Muscle of back (tissue), 13 donors: ENCODE results near the gene SYT11. TPM values are rescaled to one million over a fixed set of nuclear protein-coding genes. Genes with fewer than 3 reads are reported as not detected.
"Not testable (repeated sequence)": the region's sequence is repeated elsewhere in the genome, so short reads cannot be mapped to it uniquely, and the experiment has no call there.

Experiments
- DNase-seq, 3 donors: peaks; one replicate each; pipeline versions ENCODE4 v3.0.0 to v3.0.0-alpha.2; 2013
- long read RNA-seq, 9 donors: transcript quantifications; one replicate each; lab custom pipeline, GENCODE V29; 2026
- polyA plus RNA-seq, 10 donors: library from polyadenylated mRNA; unstranded; fragments of 120-200 nt; gene quantifications; one replicate each; pipeline ENCODE4 v1.2.1, GENCODE V29; 2013; ENCODE audit not compliant: insufficient read length in 10 of 10

Gene SYT11
- polyA plus RNA-seq: 10 to 100 TPM; 13.1 to 19.8 (median 16.1) TPM
- long read RNA-seq, donor 1, full-length matches to known transcripts: 2 of 2 reads
- long read RNA-seq, donor 1, partial matches to known transcripts: 0 of 2 reads
- long read RNA-seq, donor 1, other reads (novel, unspliced or antisense): 0 of 2 reads
- long read RNA-seq, donor 2, full-length matches to known transcripts: 1 of 1 reads
- long read RNA-seq, donor 2, partial matches to known transcripts: 0 of 1 reads
- long read RNA-seq, donor 2, other reads (novel, unspliced or antisense): 0 of 1 reads
- long read RNA-seq, donor 3: 0 reads
- long read RNA-seq, donor 4, full-length matches to known transcripts: 1 of 1 reads
- long read RNA-seq, donor 4, partial matches to known transcripts: 0 of 1 reads
- long read RNA-seq, donor 4, other reads (novel, unspliced or antisense): 0 of 1 reads
- long read RNA-seq, donor 5: 0 reads
- long read RNA-seq, donor 6, full-length matches to known transcripts: 1 of 1 reads
- long read RNA-seq, donor 6, partial matches to known transcripts: 0 of 1 reads
- long read RNA-seq, donor 6, other reads (novel, unspliced or antisense): 0 of 1 reads
- long read RNA-seq, donor 7: 0 reads
- long read RNA-seq, donor 8, full-length matches to known transcripts: 1 of 1 reads
- long read RNA-seq, donor 8, partial matches to known transcripts: 0 of 1 reads
- long read RNA-seq, donor 8, other reads (novel, unspliced or antisense): 0 of 1 reads
- long read RNA-seq, donor 9, full-length matches to known transcripts: 1 of 1 reads
- long read RNA-seq, donor 9, partial matches to known transcripts: 0 of 1 reads
- long read RNA-seq, donor 9, other reads (novel, unspliced or antisense): 0 of 1 reads

GRCh38 chr1:155859234-155859829 lies at the start of gene SYT11:
Gene SYT11, plus strand, starts transcription at chr1:155859567. Its CDS starts 195 bp downstream, at chr1:155859762.
- DNase-seq: peak; percentile 98

GRCh38 chr1:155812878-155813277 lies 46.5 kb upstream of the SYT11 start:
- no peak for DNase-seq

- DNase-seq: no peak
These were observed 45.7 kb upstream of the SYT11 start for GRCh38 chr1:155813672-155814071.

- DNase-seq: no peak
These were observed 43.0 kb upstream of the SYT11 start for GRCh38 chr1:155816351-155816750.

GRCh38 chr1:155827450-155827849 lies 31.9 kb upstream of the SYT11 start:
- no peak for DNase-seq

- no peak for DNase-seq
These were observed 27.9 kb upstream of the SYT11 start for GRCh38 chr1:155831279-155831976.

- no peak for DNase-seq
These were observed 25.6 kb upstream of the SYT11 start for GRCh38 chr1:155833665-155834295.

- DNase-seq: peak in 1 of 3 donors; percentile 9
These were observed 25.0 kb upstream of the SYT11 start for GRCh38 chr1:155834296-155834926.

GRCh38 chr1:155834927-155835399 lies 24.4 kb upstream of the SYT11 start:
- not testable (repeated sequence) for DNase-seq

GRCh38 chr1:155835548-155835947 lies 23.8 kb upstream of the SYT11 start:
- DNase-seq: no peak

GRCh38 chr1:155840386-155840785 lies 19.0 kb upstream of the SYT11 start:
- no peak for DNase-seq

- DNase-seq: no peak
These were observed 14.4 kb upstream of the SYT11 start for GRCh38 chr1:155844860-155845421.

GRCh38 chr1:155847823-155848529 lies 11.4 kb upstream of the SYT11 start:
- no peak for DNase-seq

GRCh38 chr1:155850345-155850744 lies 9.0 kb upstream of the SYT11 start:
- DNase-seq: no peak

- no peak for DNase-seq
These were observed 3.0 kb upstream of the SYT11 start for GRCh38 chr1:155856257-155856974.

- peak; percentile 93 to 97 (median 95) for DNase-seq
These were observed 2.1 kb upstream of the SYT11 start, which contains the start of gene GON4L for GRCh38 chr1:155856975-155857930. Gene GON4L, minus strand, starts transcription at chr1:155857214. Its CDS starts 3,434 bp downstream, at chr1:155853780.

GRCh38 chr1:155858800-155859233 lies 550 bp upstream of the SYT11 start:
- no peak for DNase-seq
